AG04449 (cell line): Measurements from ENCODE around the gene RAMAC.
"Not testable (repeated sequence)": the region's sequence is repeated elsewhere in the genome, so short reads cannot be mapped to it uniquely, and the experiment has no call there.

Source experiments
- CTCF ChIA-PET: fragments of 350-600 bp; formaldehyde crosslinking; extraction: SDS; loops from one replicate; lab custom pipeline; 2021; ENCODE audit warnings: antibody characterized with exemption; lab: Yijun Ruan, JAX
- POLR2A ChIA-PET: fragments of 400-600, 350-600 bp; formaldehyde crosslinking; extraction: SDS; loops from one replicate; lab custom pipeline; 2020; ENCODE audit warnings: antibody characterized with exemption, inconsistent platforms; lab: Yijun Ruan, JAX
- DNase-seq: peaks from one replicate; pipeline ENCODE4 v3.0.0-alpha.2; 2010; ENCODE audit warnings: low read depth, low spot score
- H3K4me3 ChIP-seq: 2 replicates; pipeline ENCODE4 v1.5.1; 2011; ENCODE audit warnings: low read depth, mild to moderate bottlenecking, control low read depth, low read length
- TF ChIP-seq, protein P1 (sequence below): IDR thresholded peaks from one replicate; pipeline ENCODE4 v1.5.1; 2011; ENCODE audit warnings: mild to moderate bottlenecking, moderate library complexity, low read length, control low read depth, inconsistent platforms; ENCODE audit not compliant: insufficient read depth; ENCODE audit errors: missing control alignments

RAMAC gene

DNA sequence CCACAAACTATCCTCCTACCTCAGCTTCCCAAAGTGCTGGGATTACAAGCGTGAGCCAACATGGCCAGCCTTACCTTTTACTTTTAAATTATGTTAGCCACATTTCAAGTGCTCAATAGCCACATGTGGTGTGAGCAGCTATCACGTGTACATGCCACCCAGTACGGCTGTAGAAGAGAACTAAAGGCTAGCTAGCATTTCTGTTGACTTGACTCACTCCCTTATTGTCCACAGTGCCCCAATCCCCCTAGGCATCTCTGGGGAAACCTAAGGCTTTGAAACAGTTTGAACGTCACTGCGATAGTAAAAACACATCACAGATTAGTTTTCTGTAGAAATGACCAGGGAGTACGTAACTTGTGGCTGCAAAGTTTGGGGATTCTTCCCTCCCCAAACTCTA, 13.4 kb downstream of the RAMAC start:
- TF ChIP-seq, protein P1, sequence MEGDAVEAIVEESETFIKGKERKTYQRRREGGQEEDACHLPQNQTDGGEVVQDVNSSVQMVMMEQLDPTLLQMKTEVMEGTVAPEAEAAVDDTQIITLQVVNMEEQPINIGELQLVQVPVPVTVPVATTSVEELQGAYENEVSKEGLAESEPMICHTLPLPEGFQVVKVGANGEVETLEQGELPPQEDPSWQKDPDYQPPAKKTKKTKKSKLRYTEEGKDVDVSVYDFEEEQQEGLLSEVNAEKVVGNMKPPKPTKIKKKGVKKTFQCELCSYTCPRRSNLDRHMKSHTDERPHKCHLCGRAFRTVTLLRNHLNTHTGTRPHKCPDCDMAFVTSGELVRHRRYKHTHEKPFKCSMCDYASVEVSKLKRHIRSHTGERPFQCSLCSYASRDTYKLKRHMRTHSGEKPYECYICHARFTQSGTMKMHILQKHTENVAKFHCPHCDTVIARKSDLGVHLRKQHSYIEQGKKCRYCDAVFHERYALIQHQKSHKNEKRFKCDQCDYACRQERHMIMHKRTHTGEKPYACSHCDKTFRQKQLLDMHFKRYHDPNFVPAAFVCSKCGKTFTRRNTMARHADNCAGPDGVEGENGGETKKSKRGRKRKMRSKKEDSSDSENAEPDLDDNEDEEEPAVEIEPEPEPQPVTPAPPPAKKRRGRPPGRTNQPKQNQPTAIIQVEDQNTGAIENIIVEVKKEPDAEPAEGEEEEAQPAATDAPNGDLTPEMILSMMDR, result no peak
- no peak overlapping the region for H3K4me3 ChIP-seq
- no peak for DNase-seq
- POLR2A ChIA-PET, result interaction anchor here (1.0 to 1.3 kb wide), 2 partner anchors 459 to 464 kb away, joined by 3 to 6 read pairs; partner anchors contain the start of gene RPS17
- CTCF ChIA-PET, result interaction anchor here (0.7 to 6.8 kb wide), 22 partner anchors 9 to 471 kb away, joined by 3 to 79 read pairs (median 4); partner anchors contain the start of genes C15orf40, RAMAC and RPS17

DNA sequence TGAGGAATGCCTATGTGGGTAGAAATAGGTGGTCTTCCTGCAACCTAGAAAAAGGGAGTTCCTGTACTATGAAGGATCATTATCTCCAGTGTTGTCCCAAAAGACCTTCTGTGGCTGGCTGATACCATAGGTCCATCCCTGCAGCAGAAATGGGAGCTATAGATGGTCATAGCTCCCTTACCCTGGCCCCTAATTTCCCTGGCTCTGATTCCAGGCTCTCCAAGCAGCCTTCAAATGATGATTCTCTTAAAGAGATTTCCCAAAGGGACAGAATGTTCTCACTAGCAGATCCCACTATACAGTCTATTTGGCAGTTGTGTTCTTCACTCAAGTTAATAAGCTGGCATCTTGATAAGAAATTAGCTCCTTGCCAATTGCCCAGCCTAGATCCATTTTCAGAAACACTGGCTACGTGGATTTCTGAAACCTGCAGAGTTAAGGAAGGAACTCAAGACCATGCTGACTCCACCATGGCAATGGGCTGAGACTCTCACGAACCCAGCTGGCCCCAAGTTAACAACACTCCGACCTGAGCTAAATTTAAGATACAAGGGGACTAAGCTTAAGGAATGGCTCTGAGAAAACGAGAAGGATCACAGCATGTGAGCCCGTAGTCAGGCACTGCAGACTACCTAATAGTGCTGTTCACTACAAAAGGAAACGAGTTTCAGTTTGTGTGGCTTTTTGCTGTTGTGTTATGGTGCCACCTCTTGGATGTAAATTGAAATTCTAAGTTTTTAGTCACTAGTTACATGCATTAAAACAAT, 14.1 kb downstream of the RAMAC start:
- DNase-seq, result no peak
- ChIA-PET POLR2A (interaction anchor here (1.0 to 1.3 kb wide), 2 partner anchors 460 to 464 kb away, joined by 3 to 6 read pairs; partner anchors contain the start of gene RPS17), CTCF (interaction anchor here (0.7 to 6.8 kb wide), 31 partner anchors 10 to 472 kb away, joined by 3 to 79 read pairs (median 4); partner anchors contain the start of genes C15orf40, RAMAC and RPS17)

DNA sequence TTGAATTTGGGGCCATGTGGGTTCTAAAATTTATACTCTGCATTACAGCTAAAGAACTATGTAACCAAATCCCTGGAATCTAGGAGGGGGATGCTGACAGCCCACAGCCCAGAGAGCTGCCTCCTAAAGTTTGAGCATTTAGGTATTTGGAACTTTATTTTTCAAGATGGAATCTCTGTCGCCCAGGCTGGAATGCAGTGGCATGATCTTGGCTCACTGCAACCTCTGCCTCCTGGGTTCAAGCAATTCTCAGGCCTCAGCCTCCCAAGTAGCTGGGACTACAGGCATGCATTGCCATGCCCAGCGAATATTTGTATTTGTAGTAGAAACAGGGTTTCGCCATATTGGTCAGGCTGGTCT, 14.6 kb downstream of the RAMAC start:
- H3K4me3 ChIP-seq, DNase-seq: not testable (repeated sequence)
- ChIA-PET CTCF (interaction anchor here (0.8 to 6.8 kb wide), 25 partner anchors 11 to 473 kb away, joined by 3 to 79 read pairs (median 5); partner anchors contain the start of genes C15orf40, RAMAC and RPS17), POLR2A (interaction anchor here (1.3 kb wide), 1 partner anchor 465 kb away, joined by 3 read pairs; no protein-coding TSS in a partner anchor)

More for the DNA sequence above, 14.1 kb downstream of the RAMAC start:
- TF ChIP-seq, protein P1, result peak; percentile 25
- H3K4me3 ChIP-seq, result peak overlapping the region; percentile 39

DNA sequence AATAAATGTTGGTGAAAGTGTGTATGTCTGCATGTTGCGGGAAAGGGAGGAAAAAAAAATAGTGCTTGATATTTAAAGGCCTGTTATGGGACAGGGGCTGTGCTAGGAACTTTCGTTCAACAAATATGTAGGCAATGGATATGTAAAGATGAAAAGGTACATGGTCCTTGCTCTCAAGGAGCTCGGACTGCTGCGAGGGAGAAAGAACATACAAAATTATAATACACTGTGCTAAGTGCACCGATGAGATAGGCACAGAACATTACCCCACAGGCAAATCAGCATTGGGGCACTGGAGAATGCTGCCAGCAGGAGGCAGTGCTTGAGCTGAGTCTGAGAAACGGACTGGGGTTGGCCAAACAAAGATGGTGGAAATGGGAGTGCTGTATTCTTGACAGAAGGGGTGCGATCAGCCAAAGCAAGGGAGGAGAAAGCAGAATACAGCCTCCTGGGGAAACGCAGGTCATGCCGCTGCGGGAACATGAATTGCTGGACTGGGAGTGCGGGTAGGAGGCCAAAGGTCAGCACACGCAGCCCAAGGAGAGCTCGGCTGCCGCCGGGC, 24.8 kb downstream of the RAMAC start:
- POLR2A ChIA-PET, result interaction anchor here (0.6 to 1.9 kb wide), 4 partner anchors 12 to 963 kb away, joined by 3 to 9 read pairs (median 6); partner anchors contain the start of genes HDGFL3 and RPS17
- CTCF ChIA-PET, result interaction anchor here (0.6 to 5.7 kb wide), 49 partner anchors 9 to 563 kb away, joined by 3 to 79 read pairs (median 4); partner anchors contain the start of genes HDGFL3 and RPS17
- H3K4me3 ChIP-seq, result peak overlapping the region; percentile 90
- TF ChIP-seq, protein P1, result peak; percentile 88
- DNase-seq, result peak; percentile 36

DNA sequence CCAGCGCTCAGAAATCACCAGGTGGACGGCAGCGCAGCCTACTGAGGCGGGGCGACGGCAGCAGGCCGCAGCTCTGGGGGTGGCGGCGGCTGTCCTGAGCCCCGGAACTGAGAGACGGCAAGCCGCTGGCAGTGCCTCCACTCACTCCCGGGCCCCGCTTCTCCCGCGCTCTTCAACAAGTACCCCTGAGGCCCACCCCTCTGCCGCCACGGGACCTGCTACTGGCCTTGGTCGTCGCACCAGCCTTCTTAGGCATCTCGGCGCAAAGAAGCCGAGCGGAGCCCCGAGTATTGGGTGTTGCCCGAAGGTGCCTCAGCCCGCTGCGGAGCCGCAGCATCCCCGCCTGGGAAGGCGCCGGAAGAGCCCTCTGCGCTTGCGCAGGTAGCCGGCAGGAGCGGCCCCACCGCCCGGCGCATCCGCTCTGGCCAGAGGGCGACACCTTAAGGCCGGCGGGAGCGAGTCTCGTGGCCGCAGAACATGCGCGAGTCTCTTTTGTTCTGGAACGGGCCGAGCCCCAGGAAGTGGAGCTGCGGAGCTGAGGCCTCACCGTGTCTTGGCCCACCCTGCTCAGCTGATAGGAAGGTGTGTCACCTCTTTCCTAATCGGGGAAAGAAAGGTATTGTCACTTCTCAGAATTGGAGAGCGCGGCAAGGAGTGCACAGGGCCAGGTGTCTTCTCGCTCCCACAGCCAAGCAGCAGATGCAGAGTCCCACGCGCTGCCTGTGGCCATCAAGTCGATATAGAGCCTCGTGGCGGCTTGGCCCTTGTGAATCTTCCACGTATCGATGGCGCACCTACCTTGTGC, 25.5 kb downstream of the RAMAC start, which contains the start of gene C15orf40:
Gene C15orf40, minus strand, starts transcription at position 369 of the 805 bp plus-strand sequence. Its CDS starts 32 bp downstream, at position 337.
- TF ChIP-seq, protein P1, result peak; percentile 90
- H3K4me3 ChIP-seq, result peak within 1 kb of the TSS; percentile 90
- POLR2A ChIA-PET, result interaction anchor here (0.6 to 1.9 kb wide), 4 partner anchors 11 to 963 kb away, joined by 3 to 9 read pairs (median 6); partner anchors contain the start of genes HDGFL3 and RPS17
- CTCF ChIA-PET, result interaction anchor here (0.6 to 5.7 kb wide), 48 partner anchors 9 to 563 kb away, joined by 3 to 79 read pairs (median 4); partner anchors contain the start of genes HDGFL3, RAMAC and RPS17
- peak; percentile 24 for DNase-seq
